Measurements from ENCODE around the gene RFX6.

RFX6 gene

GRCh38 chr6:116963972-116964371 lies 86.9 kb downstream of the RFX6 start:
- no peak overlapping the region for H3K27ac ChIP-seq (ENCODE audit: low read depth in 2 of 2, low read length in 2 of 2)
- H3K9me3 ChIP-seq (ENCODE audit: control insufficient read depth in 2 of 2, low read length in 2 of 2): no peaks in the 10 kb centered on the region
- H3K9ac ChIP-seq (ENCODE audit: low read depth in 1 of 2, low read length in 2 of 2): no peak overlapping the region
- H3K27me3 ChIP-seq (ENCODE audit: control insufficient read depth in 2 of 2, insufficient read depth in 2 of 2, low read length in 2 of 2): no peaks in the 10 kb centered on the region
- H3K4me1 ChIP-seq (ENCODE audit: control insufficient read depth in 2 of 2, insufficient read depth in 2 of 2, low read length in 2 of 2): peaks cover 0 to 4% of the 10 kb centered on the region in 2 donors
- no peaks in the 10 kb centered on the region for H3K36me3 ChIP-seq (ENCODE audit: control insufficient read depth in 2 of 2, insufficient read depth in 2 of 2, low read length in 2 of 2)
- H3K4me3 ChIP-seq (ENCODE audit: low read length in 2 of 2): no peak overlapping the region

- Histone ChIP-seq H3K36me3 (ENCODE audit: control insufficient read depth in 2 of 2, insufficient read depth in 2 of 2, low read length in 2 of 2) (no peaks in the 10 kb centered on the region), H3K9me3 (ENCODE audit: control insufficient read depth in 2 of 2, low read length in 2 of 2) (no peaks in the 10 kb centered on the region), H3K9ac (ENCODE audit: low read depth in 1 of 2, low read length in 2 of 2) (no peak overlapping the region), H3K4me3 (ENCODE audit: low read length in 2 of 2) (no peak overlapping the region), H3K27me3 (ENCODE audit: control insufficient read depth in 2 of 2, insufficient read depth in 2 of 2, low read length in 2 of 2) (no peaks in the 10 kb centered on the region), H3K27ac (ENCODE audit: low read depth in 2 of 2, low read length in 2 of 2) (no peak overlapping the region), H3K4me1 (ENCODE audit: control insufficient read depth in 2 of 2, insufficient read depth in 2 of 2, low read length in 2 of 2) (peaks cover 0 to 4% of the 10 kb centered on the region in 2 donors)
These were observed 89.9 kb downstream of the RFX6 start for GRCh38 chr6:116966675-116967576.

DNA sequence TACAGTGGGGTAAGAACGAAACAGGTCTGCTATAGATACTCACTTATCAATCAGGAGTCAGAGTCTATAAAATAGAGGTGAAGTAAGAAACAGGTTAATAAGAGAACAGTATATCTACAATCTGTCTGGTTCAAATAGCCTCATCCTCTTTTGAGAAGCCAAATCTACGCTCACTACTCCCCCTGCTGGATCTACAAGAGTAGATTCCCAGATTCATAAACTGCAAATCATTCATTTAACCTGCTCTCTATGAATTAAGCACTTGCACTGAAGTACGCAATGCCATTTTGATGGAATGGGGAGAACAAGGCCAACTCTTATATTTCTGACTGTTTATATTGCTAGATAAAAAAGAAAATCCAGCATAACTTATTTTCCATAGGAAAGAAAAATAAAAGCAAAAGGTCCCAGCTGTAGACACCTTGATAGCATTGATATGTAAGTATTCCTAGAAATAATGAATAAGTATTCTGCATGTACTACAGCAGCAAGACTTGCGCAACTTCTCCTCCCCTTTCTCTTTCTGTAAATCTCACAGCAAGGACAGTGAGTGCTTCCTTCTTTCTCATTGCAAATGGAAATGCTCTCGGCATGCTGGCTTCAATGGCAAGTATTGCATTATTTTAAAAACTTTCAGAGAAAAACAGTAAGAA lies 92.3 kb downstream of the RFX6 start:
- Histone ChIP-seq H3K27ac (ENCODE audit: low read depth in 2 of 2, low read length in 2 of 2) (no peak overlapping the region), H3K4me1 (ENCODE audit: control insufficient read depth in 2 of 2, insufficient read depth in 2 of 2, low read length in 2 of 2) (peaks cover 0 to 3% of the 10 kb centered on the region in 2 donors), H3K4me3 (ENCODE audit: low read length in 2 of 2) (no peak overlapping the region), H3K9ac (ENCODE audit: low read depth in 1 of 2, low read length in 2 of 2) (no peak overlapping the region), H3K9me3 (ENCODE audit: control insufficient read depth in 2 of 2, low read length in 2 of 2) (no peaks in the 10 kb centered on the region), H3K36me3 (ENCODE audit: control insufficient read depth in 2 of 2, insufficient read depth in 2 of 2, low read length in 2 of 2) (no peaks in the 10 kb centered on the region), H3K27me3 (ENCODE audit: control insufficient read depth in 2 of 2, insufficient read depth in 2 of 2, low read length in 2 of 2) (no peaks in the 10 kb centered on the region)

GRCh38 chr6:116971959-116972358 lies 94.9 kb downstream of the RFX6 start:
- Histone ChIP-seq H3K9ac (ENCODE audit: low read depth in 1 of 2, low read length in 2 of 2) (no peak overlapping the region), H3K27me3 (ENCODE audit: control insufficient read depth in 2 of 2, insufficient read depth in 2 of 2, low read length in 2 of 2) (peaks cover 0 to 4% of the 10 kb centered on the region in 2 donors), H3K4me3 (ENCODE audit: low read length in 2 of 2) (no peak overlapping the region), H3K9me3 (ENCODE audit: control insufficient read depth in 2 of 2, low read length in 2 of 2) (no peaks in the 10 kb centered on the region), H3K27ac (ENCODE audit: low read depth in 2 of 2, low read length in 2 of 2) (no peak overlapping the region), H3K4me1 (ENCODE audit: control insufficient read depth in 2 of 2, insufficient read depth in 2 of 2, low read length in 2 of 2) (peaks cover 0 to 3% of the 10 kb centered on the region in 2 donors), H3K36me3 (ENCODE audit: control insufficient read depth in 2 of 2, insufficient read depth in 2 of 2, low read length in 2 of 2) (no peaks in the 10 kb centered on the region)

- no peak overlapping the region for H3K9ac ChIP-seq (ENCODE audit: low read depth in 1 of 2, low read length in 2 of 2)
- H3K27ac ChIP-seq (ENCODE audit: low read depth in 2 of 2, low read length in 2 of 2): no peak overlapping the region
These were observed 96.9 kb downstream of the RFX6 start for GRCh38 chr6:116973976-116974375.

DNA sequence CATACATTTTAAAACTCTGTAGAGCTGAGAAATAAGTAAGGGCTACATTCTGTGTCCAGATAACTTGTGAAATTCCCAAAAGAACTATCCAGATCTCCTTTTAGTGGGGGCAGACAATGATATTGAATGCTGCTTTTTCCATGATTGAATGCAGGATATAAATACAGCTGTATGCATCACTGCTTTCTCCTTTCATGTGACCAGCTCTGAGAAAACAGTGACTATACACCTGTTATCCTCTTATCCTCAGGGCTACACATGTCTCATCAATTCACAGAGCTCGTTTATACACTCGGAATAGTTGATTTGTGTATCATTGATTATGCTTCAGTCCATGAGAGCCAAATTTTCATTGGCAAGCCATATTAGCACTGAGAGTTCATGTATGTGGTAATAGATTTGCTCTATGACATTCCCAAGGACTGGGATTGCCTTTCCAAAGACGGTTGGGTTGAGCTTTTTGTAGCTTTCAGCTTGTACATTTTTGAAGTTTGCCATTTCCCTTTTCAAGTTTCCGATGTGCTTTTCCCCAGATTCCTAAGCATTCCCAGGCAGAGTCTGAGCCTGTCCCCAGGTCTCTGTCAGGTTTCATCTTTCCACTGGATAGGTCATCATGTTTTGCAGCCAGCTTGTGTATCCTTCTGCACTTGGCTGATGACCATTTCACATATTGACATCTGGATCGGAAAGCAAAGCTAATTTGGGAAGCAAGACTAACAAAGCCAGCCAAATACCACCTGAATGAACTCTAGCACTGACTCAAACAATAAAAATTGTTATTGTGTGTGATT lies 97.7 kb downstream of the RFX6 start:
- H3K27ac ChIP-seq (ENCODE audit: low read depth in 2 of 2, low read length in 2 of 2): no peak overlapping the region
- H3K9ac ChIP-seq (ENCODE audit: low read depth in 1 of 2, low read length in 2 of 2): no peak overlapping the region
- H3K27me3 ChIP-seq (ENCODE audit: control insufficient read depth in 2 of 2, insufficient read depth in 2 of 2, low read length in 2 of 2): peaks cover 0 to 4% of the 10 kb centered on the region in 2 donors
- peaks cover 0 to 3% of the 10 kb centered on the region in 2 donors for H3K4me1 ChIP-seq (ENCODE audit: control insufficient read depth in 2 of 2, insufficient read depth in 2 of 2, low read length in 2 of 2)
- H3K4me3 ChIP-seq (ENCODE audit: low read length in 2 of 2): no peak overlapping the region
- H3K9me3 ChIP-seq (ENCODE audit: control insufficient read depth in 2 of 2, low read length in 2 of 2): no peaks in the 10 kb centered on the region
- no peaks in the 10 kb centered on the region for H3K36me3 ChIP-seq (ENCODE audit: control insufficient read depth in 2 of 2, insufficient read depth in 2 of 2, low read length in 2 of 2)

More at GRCh38 chr6:116973976-116974375, 96.9 kb downstream of the RFX6 start:
- Histone ChIP-seq H3K36me3 (ENCODE audit: control insufficient read depth in 2 of 2, insufficient read depth in 2 of 2, low read length in 2 of 2) (no peaks in the 10 kb centered on the region), H3K4me3 (ENCODE audit: low read length in 2 of 2) (no peak overlapping the region), H3K4me1 (ENCODE audit: control insufficient read depth in 2 of 2, insufficient read depth in 2 of 2, low read length in 2 of 2) (peaks cover 0 to 3% of the 10 kb centered on the region in 2 donors), H3K27me3 (ENCODE audit: control insufficient read depth in 2 of 2, insufficient read depth in 2 of 2, low read length in 2 of 2) (peaks cover 0 to 4% of the 10 kb centered on the region in 2 donors), H3K9me3 (ENCODE audit: control insufficient read depth in 2 of 2, low read length in 2 of 2) (no peaks in the 10 kb centered on the region)

- no peak overlapping the region for H3K27ac ChIP-seq (ENCODE audit: low read depth in 2 of 2, low read length in 2 of 2)
- H3K4me1 ChIP-seq (ENCODE audit: control insufficient read depth in 2 of 2, insufficient read depth in 2 of 2, low read length in 2 of 2): peaks cover 0 to 3% of the 10 kb centered on the region in 2 donors
- no peaks in the 10 kb centered on the region for H3K36me3 ChIP-seq (ENCODE audit: control insufficient read depth in 2 of 2, insufficient read depth in 2 of 2, low read length in 2 of 2)
- no peak overlapping the region for H3K4me3 ChIP-seq (ENCODE audit: low read length in 2 of 2)
- H3K9ac ChIP-seq (ENCODE audit: low read depth in 1 of 2, low read length in 2 of 2): no peak overlapping the region
- H3K27me3 ChIP-seq (ENCODE audit: control insufficient read depth in 2 of 2, insufficient read depth in 2 of 2, low read length in 2 of 2): peaks cover 0 to 4% of the 10 kb centered on the region in 2 donors
- no peaks in the 10 kb centered on the region for H3K9me3 ChIP-seq (ENCODE audit: control insufficient read depth in 2 of 2, low read length in 2 of 2)
These were observed 98.6 kb downstream of the RFX6 start for GRCh38 chr6:116975600-116975999.

DNA sequence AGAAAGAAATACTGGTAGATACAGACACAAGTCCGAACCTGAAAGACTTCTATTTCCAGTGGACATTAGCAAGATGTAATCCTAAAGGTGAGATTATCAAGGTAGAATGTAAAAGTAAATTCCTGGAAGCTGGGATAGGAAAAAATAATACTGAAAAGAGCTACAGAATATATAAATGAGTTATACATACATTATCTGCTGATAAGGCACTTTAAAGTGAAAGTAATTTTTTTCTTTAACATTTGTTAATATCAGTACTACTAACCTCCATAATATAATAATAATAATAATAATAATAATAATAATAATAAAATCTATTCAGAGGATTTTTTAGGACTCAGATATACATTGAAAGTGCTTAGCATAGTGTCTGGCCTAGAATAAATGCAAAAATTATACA lies 102.5 kb downstream of the RFX6 start:
- H3K36me3 ChIP-seq (ENCODE audit: control insufficient read depth in 2 of 2, insufficient read depth in 2 of 2, low read length in 2 of 2): no peaks in the 10 kb centered on the region
- peaks cover 0 to 4% of the 10 kb centered on the region in 2 donors for H3K27me3 ChIP-seq (ENCODE audit: control insufficient read depth in 2 of 2, insufficient read depth in 2 of 2, low read length in 2 of 2)
- H3K9ac ChIP-seq (ENCODE audit: low read depth in 1 of 2, low read length in 2 of 2): no peak overlapping the region
- H3K4me1 ChIP-seq (ENCODE audit: control insufficient read depth in 2 of 2, insufficient read depth in 2 of 2, low read length in 2 of 2): no peaks in the 10 kb centered on the region
- no peak overlapping the region for H3K4me3 ChIP-seq (ENCODE audit: low read length in 2 of 2)
- H3K27ac ChIP-seq (ENCODE audit: low read depth in 2 of 2, low read length in 2 of 2): no peak overlapping the region
- no peaks in the 10 kb centered on the region for H3K9me3 ChIP-seq (ENCODE audit: control insufficient read depth in 2 of 2, low read length in 2 of 2)

All from mucosa of rectum (tissue), 2 donors.